Neural cell (in vitro differentiated cells): ENCODE measurements around the gene SNCAIP. TPM values are rescaled to one million over a fixed set of nuclear protein-coding genes. Genes with fewer than 3 reads are reported as not detected.

Source experiments
- H2AFZ ChIP-seq: fragments of 200-600, 300-800 bp; sonication (generic), shearing (Covaris generic); 2 replicates; pipeline ENCODE4 v1.6.0; 2014; ENCODE audit warnings: low read depth, mild to moderate bottlenecking, antibody characterized with exemption, low read length, moderate library complexity
- H3F3A ChIP-seq: fragments of 200-600 bp; shearing (Covaris generic); 2 replicates; pipeline ENCODE4 v1.6.1; 2016; ENCODE audit warnings: mild to moderate bottlenecking, moderate library complexity, mixed read lengths, antibody characterized with exemption, low read length; ENCODE audit not compliant: insufficient read depth, poor library complexity, severe bottlenecking
- H3K27ac ChIP-seq: fragments of 200-600, 300-800 bp; sonication (generic), shearing (Covaris generic); 2 replicates; pipeline ENCODE4 v1.5.1; 2014; ENCODE audit warnings: mild to moderate bottlenecking, low read length, moderate library complexity
- H3K27me3 ChIP-seq: fragments of 300-800, 200-600 bp; sonication (generic), shearing (Covaris generic); 2 replicates; pipeline ENCODE4 v1.6.0; 2014; ENCODE audit warnings: mild to moderate bottlenecking, low read depth, low read length, moderate library complexity; ENCODE audit not compliant: insufficient read depth
- H3K36me3 ChIP-seq: fragments of 300-800, 200-600 bp; sonication (generic), shearing (Covaris generic); 2 replicates; pipeline ENCODE4 v1.5.1; 2014; ENCODE audit warnings: mild to moderate bottlenecking, antibody characterized with exemption, low read length, moderate library complexity; ENCODE audit not compliant: insufficient read depth
- H3K4me2 ChIP-seq: fragments of 300-800, 200-600 bp; sonication (generic), shearing (Covaris generic); 2 replicates; pipeline ENCODE4 v1.6.0; 2014; ENCODE audit warnings: mild to moderate bottlenecking, low read length
- H3K4me3 ChIP-seq: fragments of 300-800, 200-600 bp; sonication (generic), shearing (Covaris generic); 2 replicates; pipeline ENCODE4 v1.5.1; 2014; ENCODE audit warnings: mild to moderate bottlenecking, low read length, moderate library complexity
- H3K79me2 ChIP-seq: fragments of 200-600 bp; shearing (Covaris generic); replicated peaks from 2 replicates; pipeline ENCODE4 v1.6.0; 2014; ENCODE audit warnings: mild to moderate bottlenecking, low read length, moderate library complexity; ENCODE audit not compliant: insufficient read depth
- H3K9ac ChIP-seq: fragments of 300-800, 200-600 bp; sonication (generic), shearing (Covaris generic); 2 replicates; pipeline ENCODE4 v1.6.1; 2016; ENCODE audit warnings: mild to moderate bottlenecking, low read length, mixed read lengths
- H3K9me2 ChIP-seq: fragments of 200-600 bp; shearing (Covaris generic); 2 replicates; pipeline ENCODE4 v1.6.1; 2016; ENCODE audit warnings: mild to moderate bottlenecking, low read length, mixed read lengths; ENCODE audit not compliant: insufficient read depth
- H3K9me3 ChIP-seq: fragments of 200-600, 300-800 bp; sonication (generic), shearing (Covaris generic); 2 replicates; pipeline ENCODE4 v1.6.1; 2016; ENCODE audit warnings: mild to moderate bottlenecking, mixed run types, low read length, moderate library complexity, mixed read lengths
- H4K20me1 ChIP-seq: fragments of 200-600 bp; shearing (Covaris generic); 2 replicates; pipeline ENCODE4 v1.6.1; 2016; ENCODE audit warnings: mild to moderate bottlenecking, mixed run types; ENCODE audit not compliant: insufficient read depth
- CTCF ChIP-seq: fragments of 450-650 bp; IDR thresholded peaks from 2 replicates; pipeline ENCODE4 v1.5.1; 2014; ENCODE audit warnings: antibody characterized with exemption, mild to moderate bottlenecking, moderate library complexity; ENCODE audit not compliant: poor library complexity, severe bottlenecking
- EP300 ChIP-seq: fragments of 450-650 bp; conservative IDR thresholded peaks from 2 replicates; pipeline ENCODE4 v1.6.1; 2014; ENCODE audit warnings: antibody characterized with exemption, mild to moderate bottlenecking, moderate library complexity; ENCODE audit not compliant: poor library complexity, severe bottlenecking
- EZH2 ChIP-seq: fragments of 200-600, 300-800 bp; shearing (Covaris generic), sonication (generic); IDR thresholded peaks from 2 replicates; pipeline ENCODE4 v1.6.1; 2014; ENCODE audit warnings: antibody characterized with exemption, low read length, borderline replicate concordance, mild to moderate bottlenecking; ENCODE audit not compliant: insufficient read depth, poor library complexity, severe bottlenecking
- MXI1 ChIP-seq: fragments of 450-650 bp; conservative IDR thresholded peaks from 2 replicates; pipeline ENCODE4 v1.6.1; 2014; ENCODE audit warnings: antibody characterized with exemption, mild to moderate bottlenecking; ENCODE audit not compliant: poor library complexity, severe bottlenecking
- POLR2AphosphoS5 ChIP-seq: IDR thresholded peaks from 2 replicates; pipeline ENCODE4 v1.6.1; 2012
- RAD21 ChIP-seq: fragments of 450-650 bp; conservative IDR thresholded peaks from 2 replicates; pipeline ENCODE4 v1.6.1; 2014; ENCODE audit warnings: antibody characterized with exemption, mild to moderate bottlenecking, moderate library complexity
- REST ChIP-seq: IDR thresholded peaks from 2 replicates; pipeline ENCODE4 v1.6.1; 2012; ENCODE audit warnings: borderline replicate concordance
- SMC3 ChIP-seq: fragments of 450-650 bp; conservative IDR thresholded peaks from 2 replicates; pipeline ENCODE4 v1.6.1; 2014; ENCODE audit warnings: antibody characterized with exemption, mild to moderate bottlenecking, moderate library complexity; ENCODE audit not compliant: poor library complexity
- TAF1 ChIP-seq: IDR thresholded peaks from 2 replicates; pipeline ENCODE4 v1.6.1; 2012; ENCODE audit warnings: low read depth
- polyA plus RNA-seq: library from polyadenylated mRNA; depleted of rRNA; stranded (reverse); fragments of >200 nt; gene quantifications from 2 replicates; pipeline ENCODE4 v1.2.3, GENCODE V29; 2014

The SNCAIP gene
- polyA plus RNA-seq, 1 donor from 2014 or later = 25.6 TPM

GRCh38 chr5:122507045-122507444 lies 195.0 kb downstream of the SNCAIP start:
- H3K36me3 ChIP-seq = no peaks in the 10 kb centered on the region
- no peak overlapping the region for H2AFZ ChIP-seq
- TF ChIP-seq RAD21 = no peak
- no peak for TF ChIP-seq TAF1
- TF ChIP-seq MXI1 = no peak
- TF ChIP-seq POLR2AphosphoS5 = no peak
- H4K20me1 ChIP-seq = no peaks in the 10 kb centered on the region
- no peaks in the 10 kb centered on the region for H3K27me3 ChIP-seq
- H3K4me3 ChIP-seq = no peak overlapping the region
- H3K27ac ChIP-seq = no peak overlapping the region
- H3K9me2 ChIP-seq = no peaks in the 10 kb centered on the region
- no peak overlapping the region for H3K4me2 ChIP-seq
- H3K79me2 ChIP-seq = no peaks in the 10 kb centered on the region
- no peaks in the 10 kb centered on the region for H3F3A ChIP-seq
- no peak overlapping the region for H3K9ac ChIP-seq
- H3K9me3 ChIP-seq = no peaks in the 10 kb centered on the region

- H2AFZ ChIP-seq = no peak overlapping the region
- TF ChIP-seq SMC3 (no peak), CTCF (no peak), TAF1 (no peak), EZH2 (no peak), EP300 (no peak), POLR2AphosphoS5 (no peak), REST (no peak), MXI1 (no peak), RAD21 (no peak)
- no peak overlapping the region for H3K9ac ChIP-seq
- H3K36me3 ChIP-seq = no peaks in the 10 kb centered on the region
- H3K27ac ChIP-seq = no peak overlapping the region
- H3K9me2 ChIP-seq = no peaks in the 10 kb centered on the region
- no peaks in the 10 kb centered on the region for H3K27me3 ChIP-seq
- H3F3A ChIP-seq = no peaks in the 10 kb centered on the region
- no peak overlapping the region for H3K4me2 ChIP-seq
- H4K20me1 ChIP-seq = no peaks in the 10 kb centered on the region
- H3K79me2 ChIP-seq = no peaks in the 10 kb centered on the region
- no peak overlapping the region for H3K4me3 ChIP-seq
- no peaks in the 10 kb centered on the region for H3K9me3 ChIP-seq
Observed at GRCh38 chr5:122507581-122507980, 195.5 kb downstream of the SNCAIP start.

- Histone ChIP-seq H2AFZ (no peak overlapping the region), H3K27me3 (no peaks in the 10 kb centered on the region), H3K4me2 (no peak overlapping the region), H3F3A (no peaks in the 10 kb centered on the region), H4K20me1 (no peaks in the 10 kb centered on the region), H3K36me3 (no peaks in the 10 kb centered on the region), H3K9me3 (no peaks in the 10 kb centered on the region), H3K9ac (no peak overlapping the region), H3K27ac (no peak overlapping the region), H3K79me2 (no peaks in the 10 kb centered on the region), H3K9me2 (no peaks in the 10 kb centered on the region), H3K4me3 (no peak overlapping the region)
- TF ChIP-seq RAD21 (no peak), SMC3 (no peak), MXI1 (no peak)
Observed at GRCh38 chr5:122508623-122509022, 196.6 kb downstream of the SNCAIP start.

Other genes with a start within 250 kb of the SNCAIP start
- 0.06 and 0.52 TPM in 2 replicates for gene LOX, start 234.0 kb upstream of the SNCAIP start, polyA plus RNA-seq
- 0.14 TPM in 1 of 2 replicates, not detected in the other for gene ZNF474, start 182.7 kb upstream of the SNCAIP start, polyA plus RNA-seq